Gastrocnemius medialis (tissue), 4 donors: ENCODE data around the gene SLCO3A1. TPM values are rescaled to one million over a fixed set of nuclear protein-coding genes. Genes with fewer than 3 reads are reported as not detected.

ENCODE experiments used
- ATAC-seq, 2 donors: fragments of 150-250 bp; one replicate each; pipeline ENCODE4 v1.9.1; 2016
- DNase-seq, 2 donors: peaks; one replicate each; pipeline ENCODE4 v3.0.0-alpha.2; 2019
- H3K27ac ChIP-seq, 4 donors: fragments of 200-600 bp; sonication (generic); 1 replicate in 1 of 4; 2 replicates in 3 of 4; pipeline ENCODE4 v1.5.1; 2016 to 2018; ENCODE audit warnings: mild to moderate bottlenecking in 2 of 4, moderate library complexity in 1 of 4
- H3K27me3 ChIP-seq, 3 donors: fragments of 200-600 bp; sonication (generic) in 2 of 3; 1 replicate in 1 of 3; 2 replicates in 2 of 3; pipeline versions ENCODE4 v1.5.1 to v1.6.0; 2016 to 2019; ENCODE audit warnings: mild to moderate bottlenecking in 1 of 3, moderate library complexity in 1 of 3
- H3K36me3 ChIP-seq, 2 donors: fragments of 200-600 bp; sonication (generic) in 1 of 2; one replicate each; pipeline ENCODE4 v1.5.1; 2017 to 2018
- H3K4me1 ChIP-seq, 2 donors: fragments of 200-600 bp; sonication (generic) in 1 of 2; one replicate each; pipeline ENCODE4 v1.5.1; 2016 to 2017; ENCODE audit warnings: mild to moderate bottlenecking in 2 of 2
- H3K4me3 ChIP-seq, 4 donors: fragments of 200-600 bp; sonication (generic) in 3 of 4; 1 replicate in 1 of 4; 2 replicates in 3 of 4; pipeline ENCODE4 v1.5.1; 2016 to 2019; ENCODE audit warnings: mild to moderate bottlenecking in 2 of 4
- H3K9me3 ChIP-seq, 3 donors: fragments of 200-600 bp; sonication (generic) in 2 of 3; 1 replicate in 1 of 3; 2 replicates in 2 of 3; pipeline ENCODE4 v1.5.1; 2016 to 2019
- CTCF ChIP-seq, 5 experiments: fragments of 450-650 bp in 3 of 5; fragments of 200-600 bp in 2 of 5; sonication (generic) in 2 of 5; IDR thresholded peaks in 4 of 5; conservative IDR thresholded peaks in 1 of 5; 1 replicate in 4 of 5; 2 replicates in 1 of 5; pipeline ENCODE4 v1.5.1; 2016 to 2019; ENCODE audit warnings: antibody characterized with exemption in 5 of 5, mild to moderate bottlenecking in 3 of 5, moderate library complexity in 3 of 5
- POLR2A ChIP-seq, 2 donors: fragments of 450-650 bp; IDR thresholded peaks; one replicate each; pipeline ENCODE4 v1.6.1; 2017; ENCODE audit warnings: antibody characterized with exemption in 2 of 2, mild to moderate bottlenecking in 2 of 2, moderate library complexity in 2 of 2
- in situ Hi-C, 4 donors: fragments of 200-750 bp; cut with MboI; loops; one replicate each; pipeline versions ENCODE4 v1.15.0 to v1.8.0; 2017; ENCODE audit warnings: low sequenced_read_pairs in 4 of 4
- intact Hi-C: fragments of 100-400 bp; cut with DNase I; formaldehyde crosslinking; loops from one replicate; pipeline ENCODE4 v1.15.1; 2023; ENCODE audit warnings: low total_unique reads
- total RNA-seq, 4 donors: library from RNA; depleted of rRNA; stranded (reverse); fragments of >200 nt; gene quantifications; one replicate each; pipeline versions ENCODE4 v1.1.0 to v1.2.3, GENCODE V29; 2016

SLCO3A1 gene
- total RNA-seq, 4 donors from 2014 or later = 1.3 to 3.6 (median 3.0) TPM

GRCh38 chr15:91908391-91908790 is 54.9 kb downstream of the SLCO3A1 start:
- Histone ChIP-seq H3K9me3 (no peaks in the 10 kb centered on the region), H3K4me1 (no peaks in the 10 kb centered on the region), H3K27ac (no peak overlapping the region), H3K4me3 (no peak overlapping the region), H3K36me3 (no peaks in the 10 kb centered on the region), H3K27me3 (no peaks in the 10 kb centered on the region)
- TF ChIP-seq POLR2A (IDR thresholded peaks at IDR 0.05) (no peak), CTCF (IDR thresholded peaks at IDR 0.05 in 4 of 5, conservative IDR thresholded peaks at IDR 0.05 in 1 of 5) (no peak)
- in situ Hi-C loops (no loop called here), intact Hi-C loops (no loop called here)
- ATAC-seq = no peak
- no peak for DNase-seq

- intact Hi-C loops (no loop called here), in situ Hi-C loops (no loop called here)
- ATAC-seq (no peak), DNase-seq (no peak)
- no peak overlapping the region for H3K27ac ChIP-seq
- H3K27me3 ChIP-seq = no peaks in the 10 kb centered on the region
- H3K9me3 ChIP-seq = no peaks in the 10 kb centered on the region
- H3K4me1 ChIP-seq = no peaks in the 10 kb centered on the region
- TF ChIP-seq CTCF (IDR thresholded peaks at IDR 0.05 in 4 of 5, conservative IDR thresholded peaks at IDR 0.05 in 1 of 5) = no peak
- TF ChIP-seq POLR2A (IDR thresholded peaks at IDR 0.05) = no peak
- no peak overlapping the region for H3K4me3 ChIP-seq
- no peaks in the 10 kb centered on the region for H3K36me3 ChIP-seq
These were observed 55.6 kb downstream of the SLCO3A1 start for GRCh38 chr15:91909111-91909510.

GRCh38 chr15:91909574-91909973 is 56.1 kb downstream of the SLCO3A1 start:
- DNase-seq = no peak
- Histone ChIP-seq H3K4me1 (no peaks in the 10 kb centered on the region), H3K9me3 (no peaks in the 10 kb centered on the region), H3K27me3 (no peaks in the 10 kb centered on the region), H3K4me3 (no peak overlapping the region), H3K36me3 (no peaks in the 10 kb centered on the region), H3K27ac (no peak overlapping the region)
- TF ChIP-seq POLR2A (IDR thresholded peaks at IDR 0.05) = no peak
- TF ChIP-seq CTCF (IDR thresholded peaks at IDR 0.05 in 4 of 5, conservative IDR thresholded peaks at IDR 0.05 in 1 of 5) = no peak
- intact Hi-C loops (no loop called here), in situ Hi-C loops (no loop called here)
- no peak for ATAC-seq

GRCh38 chr15:91911844-91912243 is 58.3 kb downstream of the SLCO3A1 start:
- intact Hi-C loops (no loop called here), in situ Hi-C loops (no loop called here)
- Histone ChIP-seq H3K27me3 (no peaks in the 10 kb centered on the region), H3K4me3 (no peak overlapping the region), H3K4me1 (no peaks in the 10 kb centered on the region), H3K27ac (no peak overlapping the region), H3K9me3 (no peaks in the 10 kb centered on the region), H3K36me3 (no peaks in the 10 kb centered on the region)
- ATAC-seq = no peak
- no peak for TF ChIP-seq CTCF (IDR thresholded peaks at IDR 0.05 in 4 of 5, conservative IDR thresholded peaks at IDR 0.05 in 1 of 5)
- no peak for TF ChIP-seq POLR2A (IDR thresholded peaks at IDR 0.05)
- DNase-seq = no peak

- H3K4me1 ChIP-seq = no peaks in the 10 kb centered on the region
- no peaks in the 10 kb centered on the region for H3K36me3 ChIP-seq
- in situ Hi-C loops = no loop called here
These were observed 58.8 kb downstream of the SLCO3A1 start for GRCh38 chr15:91912336-91912735.

More at GRCh38 chr15:91912336-91912735, 58.8 kb downstream of the SLCO3A1 start:
- Histone ChIP-seq H3K27ac (no peak overlapping the region), H3K27me3 (no peaks in the 10 kb centered on the region), H3K9me3 (no peaks in the 10 kb centered on the region), H3K4me3 (no peak overlapping the region)
- ATAC-seq = no peak
- no peak for DNase-seq
- intact Hi-C loops = no loop called here
- no peak for TF ChIP-seq CTCF (IDR thresholded peaks at IDR 0.05 in 4 of 5, conservative IDR thresholded peaks at IDR 0.05 in 1 of 5)
- no peak for TF ChIP-seq POLR2A (IDR thresholded peaks at IDR 0.05)
